GM21381 (cell line): ENCODE results near the gene MAP6D1.
"Not testable (repeated sequence)": the region's sequence is repeated elsewhere in the genome, so short reads cannot be mapped to it uniquely, and the experiment has no call there.

Experiments used
- ATAC-seq: cut with Tn5 transposase; IDR thresholded peaks from one replicate; pipeline ENCODE4 v1.9.1; 2021; ENCODE audit warnings: mild to moderate bottlenecking, moderate library complexity; ENCODE audit not compliant: unreplicated experiment

MAP6D1 gene

GRCh38 chr3:183801601-183802000 is 23.8 kb downstream of the MAP6D1 start:
- no peak for ATAC-seq

GRCh38 chr3:183800243-183800863 is 25.0 kb downstream of the MAP6D1 start:
- no peak for ATAC-seq

GRCh38 chr3:183799461-183799860 is 25.9 kb downstream of the MAP6D1 start:
- ATAC-seq: no peak

GRCh38 chr3:183797996-183798395 is 27.4 kb downstream of the MAP6D1 start:
- ATAC-seq: no peak

- no peak for ATAC-seq
Observed at GRCh38 chr3:183796372-183796771, 29.0 kb downstream of the MAP6D1 start.

GRCh38 chr3:183794452-183794851 is 30.9 kb downstream of the MAP6D1 start:
- no peak for ATAC-seq

GRCh38 chr3:183792976-183793375 is 32.4 kb downstream of the MAP6D1 start:
- no peak for ATAC-seq

- no peak for ATAC-seq
Observed at GRCh38 chr3:183790700-183791099, 34.7 kb downstream of the MAP6D1 start.

- no peak for ATAC-seq
Observed at GRCh38 chr3:183789826-183790225, 35.6 kb downstream of the MAP6D1 start.

- not testable (repeated sequence) for ATAC-seq
Observed at GRCh38 chr3:183784503-183784902, 40.9 kb downstream of the MAP6D1 start.

- ATAC-seq: no peak
Observed at GRCh38 chr3:183782576-183783276, 42.7 kb downstream of the MAP6D1 start.

GRCh38 chr3:183781246-183781645 is 44.1 kb downstream of the MAP6D1 start:
- no peak for ATAC-seq

- no peak for ATAC-seq
Observed at GRCh38 chr3:183779896-183780465, 45.4 kb downstream of the MAP6D1 start.

GRCh38 chr3:183777016-183777618 is 48.3 kb downstream of the MAP6D1 start:
- ATAC-seq: no peak

- not testable (repeated sequence) for ATAC-seq
Observed at GRCh38 chr3:183776451-183776850, 48.9 kb downstream of the MAP6D1 start.

- ATAC-seq: no peak
Observed at GRCh38 chr3:183775781-183776180, 49.6 kb downstream of the MAP6D1 start.

GRCh38 chr3:183774631-183775030 is 50.7 kb downstream of the MAP6D1 start:
- ATAC-seq: no peak

GRCh38 chr3:183769453-183769852 is 55.9 kb downstream of the MAP6D1 start:
- no peak for ATAC-seq

GRCh38 chr3:183768114-183768513 is 57.3 kb downstream of the MAP6D1 start:
- ATAC-seq: no peak

- ATAC-seq: peak; percentile 71
Observed at GRCh38 chr3:183766745-183767606, 58.4 kb downstream of the MAP6D1 start.

GRCh38 chr3:183766107-183766506 is 59.3 kb downstream of the MAP6D1 start:
- no peak for ATAC-seq
